Upper lobe of left lung (tissue), 4 donors: ENCODE measurements around the gene EGLN2.
"Not testable (repeated sequence)": the region's sequence is repeated elsewhere in the genome, so short reads cannot be mapped to it uniquely, and the experiment has no call there.

Experiments used
- CTCF ChIP-seq, 6 experiments: fragments of 450-650 bp in 4 of 6; fragments of 200-600 bp in 2 of 6; sonication (generic) in 2 of 6; IDR thresholded peaks; one replicate each; pipeline ENCODE4 v1.5.1; 2016 to 2019; ENCODE audit warnings: antibody characterized with exemption in 6 of 6
- EP300 ChIP-seq, 4 donors: sonication (generic); formaldehyde crosslinking; IDR thresholded peaks; one replicate each; pipeline ENCODE4 v1.5.1; 2017; ENCODE audit warnings: antibody characterized with exemption in 4 of 4, control low read depth in 2 of 4
- POLR2A ChIP-seq, 4 donors: fragments of 450-650 bp; IDR thresholded peaks; one replicate each; pipeline ENCODE4 v1.5.1; 2016 to 2017; ENCODE audit warnings: antibody characterized with exemption in 4 of 4, mild to moderate bottlenecking in 2 of 4
- POLR2AphosphoS5 ChIP-seq, 2 donors: sonication (generic); formaldehyde crosslinking; IDR thresholded peaks; one replicate each; pipeline ENCODE4 v1.5.1; 2017; ENCODE audit warnings: antibody characterized with exemption in 2 of 2

- not testable (repeated sequence) for TF ChIP-seq CTCF, POLR2A, EP300, POLR2AphosphoS5 (IDR thresholded peaks at IDR 0.05)
These were observed 33.4 kb downstream of the EGLN2 start for GRCh38 chr19:40832431-40832790.
